K562 (cell line): ENCODE data around the gene TMEM61. TPM values are rescaled to one million over a fixed set of nuclear protein-coding genes. Genes with fewer than 3 reads are reported as not detected.
A peak's percentile ranks its signal among the peaks of the same experiment; 100 is the strongest.

Source experiments
- ATAC-seq: fragments of 200-7000 bp; cut with Tn5 transposase; 3 replicates; pipeline ENCODE4 v1.9.1; 2020; ENCODE audit warnings: moderate library complexity
- BruUV-seq: library from RNA; stranded (reverse); fragments of 400-500 nt; replicated peaks from 2 replicates; lab custom pipeline; 2021; lab: Mats Ljungman, UMichigan
- CTCF ChIA-PET: fragments of 300-600 bp; formaldehyde crosslinking; extraction: SDS; loops from one replicate; lab custom pipeline; 2021; ENCODE audit warnings: low intra/inter-chr PET ratio; lab: Yijun Ruan, JAX
- POLR2A ChIA-PET: fragments of 300-600, 350-650 bp; sonication (Branson Sonifier 250); formaldehyde crosslinking; extraction: SDS; loops from one replicate; lab custom pipeline; 2021; ENCODE audit warnings: antibody characterized with exemption, inconsistent platforms; lab: Yijun Ruan, JAX
- DNase-seq, 4 experiments: peaks; one replicate each; pipeline versions ENCODE4 v3.0.0 to v3.0.0-alpha.2; 2011 to 2018; ENCODE audit warnings: low spot score in 3 of 4, mixed read lengths in 3 of 4; ENCODE audit errors: extremely low read depth in 1 of 4
- FAIRE-seq: peaks from 2 replicates; lab custom pipeline; 2011; peaks lifted over from hg19 to GRCh38; lab: Jason Lieb, UNC
- H2AFZ ChIP-seq: 2 replicates; pipeline ENCODE4 v1.6.0; 2011; ENCODE audit warnings: low read depth, low read length, control low read depth, inconsistent platforms
- H3K27ac ChIP-seq: fragments of 200-600 bp; 3 replicates; pipeline ENCODE4 v1.8.0; 2011; ENCODE audit warnings: low read depth, mild to moderate bottlenecking, control low read depth, inconsistent platforms, low read length, moderate library complexity, mixed read lengths; ENCODE audit errors: extremely low read depth
- H3K27me3 ChIP-seq, 2 experiments: fragments of 300-600 bp in 1 of 2; 2 replicates in 1 of 2; 3 replicates in 1 of 2; pipeline versions ENCODE4 v1.6.0 to v1.8.0; 2011; ENCODE audit warnings: inconsistent platforms in 2 of 2, low read length in 2 of 2, mild to moderate bottlenecking in 1 of 2, mixed read lengths in 1 of 2, moderate library complexity in 1 of 2; ENCODE audit not compliant: control insufficient read depth in 2 of 2, insufficient read depth in 2 of 2
- H3K36me3 ChIP-seq: fragments of 300-600 bp; 3 replicates; pipeline ENCODE4 v1.8.0; 2011; ENCODE audit warnings: mild to moderate bottlenecking, low read length, inconsistent platforms; ENCODE audit not compliant: control insufficient read depth, insufficient read depth
- H3K4me1 ChIP-seq, 2 experiments: fragments of 200-600 bp in 1 of 2; replicated peaks in 1 of 2; 2 replicates in 1 of 2; 3 replicates in 1 of 2; pipeline versions ENCODE4 v1.5.1 to v1.8.0; 2011; ENCODE audit warnings: inconsistent platforms in 2 of 2, low read length in 2 of 2, mild to moderate bottlenecking in 1 of 2, mixed read lengths in 1 of 2, moderate library complexity in 1 of 2; ENCODE audit not compliant: control insufficient read depth in 2 of 2, insufficient read depth in 2 of 2
- H3K4me2 ChIP-seq: 2 replicates; pipeline ENCODE4 v1.6.1; 2011; ENCODE audit warnings: low read length, control low read depth, inconsistent platforms, mixed read lengths; ENCODE audit not compliant: insufficient read depth
- H3K4me3 ChIP-seq: fragments of 200-600 bp; sonication (generic), shearing (Covaris generic); 2 replicates; pipeline ENCODE4 v1.5.1; 2016; ENCODE audit warnings: control low read depth, inconsistent platforms
- H3K79me2 ChIP-seq: fragments of 200-600 bp; 3 replicates; pipeline ENCODE4 v1.8.0; 2011; ENCODE audit warnings: low read length, inconsistent platforms; ENCODE audit not compliant: control insufficient read depth, insufficient read depth
- H3K9ac ChIP-seq, 2 experiments: 2 replicates each; pipeline versions ENCODE4 v1.6.0 to v1.6.1; 2011; ENCODE audit warnings: low read depth in 2 of 2, low read length in 2 of 2, control low read depth in 1 of 2, inconsistent platforms in 1 of 2, mild to moderate bottlenecking in 1 of 2, mixed read lengths in 1 of 2; ENCODE audit not compliant: insufficient read depth in 1 of 2
- H3K9me1 ChIP-seq: one replicate; pipeline ENCODE4 v1.6.0; 2011; ENCODE audit warnings: inconsistent platforms, mild to moderate bottlenecking, low read length, moderate library complexity; ENCODE audit not compliant: control insufficient read depth, insufficient read depth
- H3K9me3 ChIP-seq: replicated peaks from 2 replicates; pipeline ENCODE4 v1.5.1; 2011; ENCODE audit warnings: low read depth, low read length, inconsistent platforms; ENCODE audit not compliant: control insufficient read depth, insufficient read depth
- H4K20me1 ChIP-seq: replicated peaks from 2 replicates; pipeline ENCODE4 v1.6.1; 2011; ENCODE audit warnings: low read length, inconsistent platforms, mixed read lengths; ENCODE audit not compliant: control insufficient read depth, insufficient read depth
- BCL6 ChIP-seq: fragments of 250-450 bp; sonication (Bioruptor Pico); IDR thresholded peaks from 2 replicates; pipeline ENCODE4 v1.4.0; 2020
- CBFA2T3 ChIP-seq: fragments of 450-650 bp; IDR thresholded peaks from 2 replicates; pipeline ENCODE4 v1.6.1; 2017
- DNMT1 ChIP-seq: fragments of 450-650 bp; IDR thresholded peaks from 2 replicates; pipeline ENCODE4 v1.6.1; 2016; ENCODE audit warnings: antibody characterized with exemption, mild to moderate bottlenecking
- E2F6 ChIP-seq, 2 experiments: IDR thresholded peaks; 2 replicates each; pipeline ENCODE4 v1.6.1; 2011; ENCODE audit warnings: borderline replicate concordance in 1 of 2, control low read depth in 1 of 2, low read depth in 1 of 2, low read length in 1 of 2, mild to moderate bottlenecking in 1 of 2, mixed read lengths in 1 of 2, moderate library complexity in 1 of 2; ENCODE audit not compliant: insufficient read depth in 1 of 2, insufficient read length in 1 of 2, poor library complexity in 1 of 2, severe bottlenecking in 1 of 2; ENCODE audit errors: extremely low read depth in 1 of 2
- PCBP2 ChIP-seq: fragments of 200-400 bp; formaldehyde crosslinking; IDR thresholded peaks from 2 replicates; pipeline ENCODE4 v1.6.1; 2018; ENCODE audit warnings: low read length, low read depth, mild to moderate bottlenecking, moderate library complexity; ENCODE audit not compliant: poor library complexity, severe bottlenecking
- PHTF2 ChIP-seq: fragments of 250-450 bp; sonication (Bioruptor Pico); IDR thresholded peaks from 2 replicates; pipeline ENCODE4 v1.5.0; 2021; ENCODE audit warnings: mild to moderate bottlenecking
- RBM34 ChIP-seq: fragments of 200-400 bp; formaldehyde crosslinking; IDR thresholded peaks from 2 replicates; pipeline ENCODE4 v1.6.1; 2018; ENCODE audit warnings: low read length, borderline replicate concordance; ENCODE audit not compliant: insufficient read depth
- SNIP1 ChIP-seq: fragments of 450-650 bp; IDR thresholded peaks from 2 replicates; pipeline ENCODE4 v1.7.1; 2017; ENCODE audit warnings: low read depth, mild to moderate bottlenecking
- SP1 ChIP-seq: sonication (generic); formaldehyde crosslinking; IDR thresholded peaks from 2 replicates; pipeline ENCODE4 v1.8.1; 2022; ENCODE audit warnings: mild to moderate bottlenecking, missing genetic modification reagents
- SP2 ChIP-seq: IDR thresholded peaks from 2 replicates; pipeline ENCODE4 v1.6.1; 2011; ENCODE audit warnings: mild to moderate bottlenecking, low read depth, low read length, moderate library complexity; ENCODE audit not compliant: poor library complexity, severe bottlenecking; ENCODE audit errors: extremely low read depth
- THRB ChIP-seq: fragments of 450-650 bp; formaldehyde crosslinking; conservative IDR thresholded peaks from 2 replicates; pipeline ENCODE4 v1.4.0; 2022; ENCODE audit warnings: mild to moderate bottlenecking, missing genetic modification characterization
- WGBS: fragments of 100-300 bp; shearing (Covaris generic); methylation state at CpG from one replicate; pipeline ENCODE4 v1.1.6; 2016; ENCODE audit warnings: low coverage, mixed read lengths; ENCODE audit not compliant: insufficient coverage; ENCODE audit errors: missing lambda C conversion rate; 5-methylcytosine and 5-hydroxymethylcytosine counted together
- in situ Hi-C: fragments of 300-500 bp; cut with MboI; formaldehyde crosslinking; loops from 4 replicates; pipeline ENCODE4 v1.15.0; 2018; ENCODE audit warnings: inconsistent platforms, mixed read lengths
- intact Hi-C: fragments of 100-400 bp; cut with micrococcal nuclease; formaldehyde crosslinking; loops from 2 replicates; pipeline ENCODE4 v1.14.2; 2022
- polyA plus RNA-seq, 8 experiments: library from polyadenylated mRNA; depleted of rRNA in 4 of 8; stranded (reverse) in 5 of 8; unstranded in 3 of 8; fragments of >200 nt; fragmentation: Nextera tagmentation in 2 of 8; fragmentation: Illumina TruSeq in 1 of 8; extraction: Ambion mirVana in 2 of 8; extraction: Trizol in 1 of 8; gene quantifications; 2 replicates each; pipeline versions ENCODE4 v1.2.1 to v1.2.3, GENCODE V29; 2011 to 2014; ENCODE audit warnings: inconsistent platforms in 1 of 8, missing spikeins in 1 of 8
- total RNA-seq, 7 experiments: library from RNA; depleted of rRNA in 6 of 7; stranded (reverse); fragments of >200 nt in 6 of 7; fragmentation: Illumina TruSeq in 2 of 7; extraction: Trizol in 2 of 7; gene quantifications; 2 replicates each; pipeline versions ENCODE4 v1.2.1 to v1.2.3, GENCODE V29; 2011 to 2021; ENCODE audit warnings: low replicate concordance in 1 of 7
- TF ChIP-seq, protein P1 (sequence below): fragments of 450-650 bp; IDR thresholded peaks from 2 replicates; pipeline ENCODE4 v1.6.1; 2016; ENCODE audit warnings: borderline replicate concordance
- TF ChIP-seq, protein P2 (sequence below): fragments of 250-450 bp; sonication (Bioruptor Pico); IDR thresholded peaks from 2 replicates; pipeline ENCODE4 v1.8.0; 2022; ENCODE audit warnings: inconsistent platforms

TMEM61 gene
- total and polyA plus RNA-seq, 9 of the 15 experiments (the other 6 are each of a cell fraction or from before 2014, with no cell fraction given), result not detected

DNA sequence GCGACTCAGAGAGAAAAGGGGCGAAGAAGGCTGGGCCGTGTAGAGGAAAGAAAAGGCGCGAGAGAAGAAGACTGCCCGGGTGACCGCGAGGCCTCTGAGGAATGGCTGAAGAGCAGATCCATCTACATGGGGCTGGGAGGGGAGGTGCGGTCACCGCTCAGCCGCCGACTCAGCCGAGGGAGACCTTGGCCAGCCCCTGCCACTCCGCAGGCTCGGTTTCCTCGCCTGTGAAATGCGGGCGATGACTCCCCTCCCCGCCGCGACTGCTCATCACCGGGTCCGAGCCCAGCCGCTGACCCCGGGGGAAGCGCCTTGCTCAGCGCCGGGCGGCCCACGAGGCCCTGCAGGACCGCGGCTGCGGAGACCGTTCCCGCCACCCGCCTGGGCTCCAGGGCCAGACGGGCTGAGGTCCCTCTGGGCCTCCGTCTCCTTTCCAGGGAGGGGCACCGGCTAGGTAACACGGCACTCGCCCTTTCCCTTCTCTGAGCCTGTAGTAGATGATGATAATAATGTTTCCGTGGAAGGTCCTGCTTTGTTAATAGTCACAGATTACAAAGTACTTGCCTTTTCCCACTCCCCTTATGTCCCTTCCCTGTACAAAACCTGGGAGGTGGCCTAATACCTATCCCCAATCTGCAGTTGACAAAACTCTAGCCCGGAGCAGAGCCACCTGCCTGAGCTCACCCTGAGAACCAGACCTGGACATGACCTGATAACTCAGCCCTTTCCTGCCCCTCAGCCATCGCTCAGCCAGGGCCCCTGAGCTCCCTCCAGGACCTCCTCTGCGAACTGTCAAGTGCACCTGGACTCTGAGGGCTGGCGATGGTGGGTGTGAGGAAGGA is 16.7 kb downstream of the TMEM61 start (continued):
- peak; percentile 36 to 71 for TF ChIP-seq E2F6 (IDR thresholded peaks at IDR 0.05; ENCODE audit: borderline replicate concordance in 1 of 2, extremely low read depth in 1 of 2, insufficient read depth in 1 of 2, insufficient read length in 1 of 2, low read depth in 1 of 2, low read length in 1 of 2, poor library complexity in 1 of 2, severe bottlenecking in 1 of 2)
- no peak for TF ChIP-seq CBFA2T3
- TF ChIP-seq PCBP2, result no peak
- TF ChIP-seq BCL6, result no peak
- TF ChIP-seq SP2, result no peak
- TF ChIP-seq SNIP1, result no peak
- 0 out of 2 replicates have a peak, but pooled peaks have one; percentile 3 for TF ChIP-seq SP1 (CRISPR knock-in tag)

DNA sequence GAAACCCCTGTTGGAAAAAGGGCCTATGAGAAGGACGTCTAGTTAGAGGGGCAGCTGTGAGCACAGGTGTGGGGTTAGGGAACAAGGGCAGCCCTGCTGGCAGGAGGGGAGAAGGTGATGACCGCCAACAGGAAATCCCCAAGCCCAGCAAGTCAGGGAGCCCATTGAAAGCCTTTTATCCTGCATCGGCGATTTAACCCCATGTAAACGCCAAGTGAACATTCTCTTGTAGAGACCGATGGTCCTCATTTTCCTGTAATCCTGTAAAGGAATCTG is 17.2 kb downstream of the TMEM61 start:
- Histone ChIP-seq H3K36me3 (no peaks in the 10 kb centered on the region), H3K9me1 (no peaks in the 10 kb centered on the region), H3K27me3 (peaks cover 26 to 69% of the 10 kb centered on the region in 2 experiments), H3K4me3 (no peak overlapping the region), H2AFZ (no peak overlapping the region), H4K20me1 (peaks cover 11% of the 10 kb centered on the region), H3K9me3 (no peaks in the 10 kb centered on the region; the same call in 1 of the 2 replicates), H3K4me1 (peaks cover 0 to 21% of the 10 kb centered on the region in 2 experiments; a peak in 3 of 5 replicates), H3K9ac (no peak overlapping the region), H3K4me2 (no peak overlapping the region), H3K79me2 (no peaks in the 10 kb centered on the region), H3K27ac (no peak overlapping the region)
- no peak for DNase-seq
- FAIRE-seq, result no peak
- BruUV-seq, result no TSS peak
- in situ Hi-C loops (loop anchor here (10.0 kb wide), 1 partner anchor 313 kb away; no protein-coding TSS in a partner anchor), intact Hi-C loops (loop anchor here (10.0 kb wide), 1 partner anchor 323 kb away; no protein-coding TSS in a partner anchor)
- 37% methylated on average over 6 of the region's 6 CpGs for WGBS
- POLR2A ChIA-PET, result interaction anchor here (0.6 kb wide), 1 partner anchor 51 kb away, joined by 5 read pairs; no protein-coding TSS in a partner anchor
- no peak for ATAC-seq
- CTCF ChIA-PET, result no interaction called here
- TF ChIP-seq, protein P1, sequence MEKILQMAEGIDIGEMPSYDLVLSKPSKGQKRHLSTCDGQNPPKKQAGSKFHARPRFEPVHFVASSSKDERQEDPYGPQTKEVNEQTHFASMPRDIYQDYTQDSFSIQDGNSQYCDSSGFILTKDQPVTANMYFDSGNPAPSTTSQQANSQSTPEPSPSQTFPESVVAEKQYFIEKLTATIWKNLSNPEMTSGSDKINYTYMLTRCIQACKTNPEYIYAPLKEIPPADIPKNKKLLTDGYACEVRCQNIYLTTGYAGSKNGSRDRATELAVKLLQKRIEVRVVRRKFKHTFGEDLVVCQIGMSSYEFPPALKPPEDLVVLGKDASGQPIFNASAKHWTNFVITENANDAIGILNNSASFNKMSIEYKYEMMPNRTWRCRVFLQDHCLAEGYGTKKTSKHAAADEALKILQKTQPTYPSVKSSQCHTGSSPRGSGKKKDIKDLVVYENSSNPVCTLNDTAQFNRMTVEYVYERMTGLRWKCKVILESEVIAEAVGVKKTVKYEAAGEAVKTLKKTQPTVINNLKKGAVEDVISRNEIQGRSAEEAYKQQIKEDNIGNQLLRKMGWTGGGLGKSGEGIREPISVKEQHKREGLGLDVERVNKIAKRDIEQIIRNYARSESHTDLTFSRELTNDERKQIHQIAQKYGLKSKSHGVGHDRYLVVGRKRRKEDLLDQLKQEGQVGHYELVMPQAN, result no peak
- TF ChIP-seq DNMT1, result no peak
- no peak for TF ChIP-seq PHTF2 (CRISPR knock-in tag)
- TF ChIP-seq RBM34, result no peak
- no peak for TF ChIP-seq THRB (CRISPR knock-in tag)
- TF ChIP-seq, protein P2, sequence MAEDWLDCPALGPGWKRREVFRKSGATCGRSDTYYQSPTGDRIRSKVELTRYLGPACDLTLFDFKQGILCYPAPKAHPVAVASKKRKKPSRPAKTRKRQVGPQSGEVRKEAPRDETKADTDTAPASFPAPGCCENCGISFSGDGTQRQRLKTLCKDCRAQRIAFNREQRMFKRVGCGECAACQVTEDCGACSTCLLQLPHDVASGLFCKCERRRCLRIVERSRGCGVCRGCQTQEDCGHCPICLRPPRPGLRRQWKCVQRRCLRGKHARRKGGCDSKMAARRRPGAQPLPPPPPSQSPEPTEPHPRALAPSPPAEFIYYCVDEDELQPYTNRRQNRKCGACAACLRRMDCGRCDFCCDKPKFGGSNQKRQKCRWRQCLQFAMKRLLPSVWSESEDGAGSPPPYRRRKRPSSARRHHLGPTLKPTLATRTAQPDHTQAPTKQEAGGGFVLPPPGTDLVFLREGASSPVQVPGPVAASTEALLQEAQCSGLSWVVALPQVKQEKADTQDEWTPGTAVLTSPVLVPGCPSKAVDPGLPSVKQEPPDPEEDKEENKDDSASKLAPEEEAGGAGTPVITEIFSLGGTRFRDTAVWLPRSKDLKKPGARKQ (CRISPR knock-in tag), result no peak
